ENCODE measurements around the gene ASRGL1.
"Not testable (repeated sequence)": the region's sequence is repeated elsewhere in the genome, so short reads cannot be mapped to it uniquely, and the experiment has no call there.

The ASRGL1 gene

DNA sequence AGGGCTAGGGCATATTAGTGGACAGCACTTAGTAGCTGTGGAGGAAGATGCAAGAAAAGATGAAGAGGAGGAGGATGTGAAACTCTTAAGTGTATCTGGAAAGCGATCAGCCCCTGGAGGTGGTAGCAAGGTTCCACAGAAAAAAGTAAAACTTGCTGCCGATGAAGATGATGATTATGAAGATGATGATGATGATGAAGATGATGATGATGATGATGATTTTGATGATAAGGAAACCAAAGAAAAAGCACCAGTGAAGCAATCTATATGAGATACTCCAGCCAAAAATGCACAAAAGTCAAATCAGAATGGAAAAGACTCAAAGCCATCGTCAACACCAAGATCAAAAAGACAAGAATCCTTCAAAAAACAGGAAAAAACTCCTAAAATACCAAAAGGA lies 6.0 kb upstream of the ASRGL1 start:
- H2BK120ac ChIP-seq (ENCODE audit: insufficient read depth, low read length, poor library complexity); H4K12ac ChIP-seq (ENCODE audit: low read depth, low read length); H4K8ac ChIP-seq (ENCODE audit: low read depth, low read length); H3K79me2 ChIP-seq (ENCODE audit: control insufficient read depth, insufficient read depth, low read length, poor library complexity); H2BK12ac ChIP-seq (ENCODE audit: low read length); H3K27ac ChIP-seq (ENCODE audit: low read depth, low read length); H3K9me3 ChIP-seq (ENCODE audit: insufficient read depth, low read depth, low read length); H3K27me3 ChIP-seq (ENCODE audit: insufficient read depth, low read length); H3K79me1 ChIP-seq (ENCODE audit: low read length); H3K9ac ChIP-seq (ENCODE audit: low read length); H3K14ac ChIP-seq (ENCODE audit: low read length); DNase-seq; H2AK5ac ChIP-seq (ENCODE audit: low read length); H4K91ac ChIP-seq (ENCODE audit: low read depth, low read length); H2AFZ ChIP-seq (ENCODE audit: insufficient read depth, low read length, poor library complexity); H2BK5ac ChIP-seq (ENCODE audit: low read depth, low read length, poor library complexity); H3K18ac ChIP-seq (ENCODE audit: low read length); H3K36me3 ChIP-seq (ENCODE audit: control insufficient read depth in 1 of 2, insufficient read depth in 2 of 2, low read length in 2 of 2); H3K4ac ChIP-seq (ENCODE audit: low read depth, low read length); H3K4me2 ChIP-seq (ENCODE audit: low read length); H3K4me1 ChIP-seq (ENCODE audit: control insufficient read depth in 1 of 2, insufficient read depth in 2 of 2, low read length in 2 of 2); H3K4me3 ChIP-seq (ENCODE audit: low read depth, low read length); H3K23ac ChIP-seq (ENCODE audit: low read length): not testable (repeated sequence)
- WGBS (ENCODE audit: extremely low coverage, insufficient coverage, insufficient read length), result 100% methylated on average over 1 of the region's 3 CpGs

DNA sequence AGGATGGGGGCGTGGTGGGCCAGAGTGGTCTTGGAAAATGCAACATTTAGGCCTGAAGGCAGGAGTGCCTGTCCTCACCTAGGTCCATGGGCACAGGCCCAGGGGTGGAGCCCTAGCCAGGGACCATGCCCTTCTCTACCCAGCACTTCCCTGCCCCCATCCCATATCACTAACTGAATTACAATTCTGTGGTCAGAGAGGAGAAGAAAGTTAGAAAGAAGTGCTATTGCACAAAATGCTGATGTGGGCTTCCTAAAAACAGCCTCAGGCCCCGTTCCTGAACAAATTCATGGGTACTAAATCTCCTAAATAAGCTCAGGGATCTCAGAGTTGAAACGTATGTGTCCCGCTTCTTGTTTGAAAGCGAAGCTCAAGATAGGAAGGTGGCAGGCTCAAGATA lies 3.5 kb upstream of the ASRGL1 start:
- Histone ChIP-seq H3K27ac (ENCODE audit: low read depth, low read length) (no peak overlapping the region), H3K36me3 (ENCODE audit: control insufficient read depth in 1 of 2, insufficient read depth in 2 of 2, low read length in 2 of 2) (no peaks in the 10 kb centered on the region), H2AK5ac (ENCODE audit: low read length) (no peak overlapping the region), H3K4ac (ENCODE audit: low read depth, low read length) (no peak overlapping the region), H2BK120ac (ENCODE audit: insufficient read depth, low read length, poor library complexity) (no peak overlapping the region), H3K23ac (ENCODE audit: low read length) (no peak overlapping the region), H4K12ac (ENCODE audit: low read depth, low read length) (no peak overlapping the region), H4K91ac (ENCODE audit: low read depth, low read length) (no peak overlapping the region), H2BK12ac (ENCODE audit: low read length) (no peak overlapping the region), H2AFZ (ENCODE audit: insufficient read depth, low read length, poor library complexity) (no peak overlapping the region), H3K9ac (ENCODE audit: low read length) (no peak overlapping the region), H3K4me3 (ENCODE audit: low read depth, low read length) (no peak overlapping the region), H2BK5ac (ENCODE audit: low read depth, low read length, poor library complexity) (no peak overlapping the region), H4K8ac (ENCODE audit: low read depth, low read length) (no peak overlapping the region), H3K79me1 (ENCODE audit: low read length) (no peaks in the 10 kb centered on the region), H3K14ac (ENCODE audit: low read length) (no peak overlapping the region), H3K27me3 (ENCODE audit: insufficient read depth, low read length) (peaks cover 5% of the 10 kb centered on the region), H3K4me2 (ENCODE audit: low read length) (no peak overlapping the region), H3K9me3 (ENCODE audit: insufficient read depth, low read depth, low read length) (no peaks in the 10 kb centered on the region), H3K4me1 (ENCODE audit: control insufficient read depth in 1 of 2, insufficient read depth in 2 of 2, low read length in 2 of 2) (peaks cover 0 to 5% of the 10 kb centered on the region in 2 experiments), H3K79me2 (ENCODE audit: control insufficient read depth, insufficient read depth, low read length, poor library complexity) (no peaks in the 10 kb centered on the region), H3K18ac (ENCODE audit: low read length) (no peak overlapping the region)
- no CpG with 5 or more reads among the region's 5 CpGs for WGBS (ENCODE audit: extremely low coverage, insufficient coverage, insufficient read length)
- no peak for DNase-seq

DNA sequence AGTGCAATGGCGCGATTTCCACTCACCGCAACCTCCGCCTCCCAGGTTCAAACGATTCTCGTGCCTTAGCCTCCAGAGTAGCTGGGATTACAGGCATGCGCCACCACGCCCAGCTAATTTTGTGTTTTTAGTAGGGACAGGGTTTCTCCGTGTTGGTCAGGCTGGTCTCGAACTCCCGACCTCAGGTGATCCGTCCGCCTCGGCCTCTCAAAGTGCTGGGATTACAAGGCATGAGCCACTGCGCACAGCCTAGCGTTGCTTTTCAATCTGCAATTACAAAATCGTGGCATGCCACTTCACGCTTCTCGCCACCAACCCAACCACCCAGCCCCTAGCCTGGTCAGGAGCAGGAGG lies 322 bp upstream of the ASRGL1 start:
- H3K9me3 ChIP-seq (ENCODE audit: insufficient read depth, low read depth, low read length); H4K91ac ChIP-seq (ENCODE audit: low read depth, low read length); H2AK5ac ChIP-seq (ENCODE audit: low read length); H3K4ac ChIP-seq (ENCODE audit: low read depth, low read length); H3K9ac ChIP-seq (ENCODE audit: low read length); H2BK120ac ChIP-seq (ENCODE audit: insufficient read depth, low read length, poor library complexity); H3K79me2 ChIP-seq (ENCODE audit: control insufficient read depth, insufficient read depth, low read length, poor library complexity); H3K18ac ChIP-seq (ENCODE audit: low read length); H3K27ac ChIP-seq (ENCODE audit: low read depth, low read length); H3K4me1 ChIP-seq (ENCODE audit: control insufficient read depth in 1 of 2, insufficient read depth in 2 of 2, low read length in 2 of 2); H3K36me3 ChIP-seq (ENCODE audit: control insufficient read depth in 1 of 2, insufficient read depth in 2 of 2, low read length in 2 of 2); H3K14ac ChIP-seq (ENCODE audit: low read length); DNase-seq; H4K12ac ChIP-seq (ENCODE audit: low read depth, low read length); H4K8ac ChIP-seq (ENCODE audit: low read depth, low read length); H2BK5ac ChIP-seq (ENCODE audit: low read depth, low read length, poor library complexity); H2BK12ac ChIP-seq (ENCODE audit: low read length); H3K23ac ChIP-seq (ENCODE audit: low read length); H3K79me1 ChIP-seq (ENCODE audit: low read length); H3K27me3 ChIP-seq (ENCODE audit: insufficient read depth, low read length): not testable (repeated sequence)
- peak overlapping the region; percentile 48 for H2AFZ ChIP-seq (ENCODE audit: insufficient read depth, low read length, poor library complexity)
- peak overlapping the region; percentile 98 for H3K4me2 ChIP-seq (ENCODE audit: low read length)
- WGBS (ENCODE audit: extremely low coverage, insufficient coverage, insufficient read length), result no CpG with 5 or more reads among the region's 19 CpGs
- peak overlapping the region; percentile 75 for H3K4me3 ChIP-seq (ENCODE audit: low read depth, low read length)

- Histone ChIP-seq H3K36me3 (ENCODE audit: control insufficient read depth in 1 of 2, insufficient read depth in 2 of 2, low read length in 2 of 2) (no peaks in the 10 kb centered on the region), H3K4me1 (ENCODE audit: control insufficient read depth in 1 of 2, insufficient read depth in 2 of 2, low read length in 2 of 2) (peaks cover 0 to 5% of the 10 kb centered on the region in 2 experiments), H3K9me3 (ENCODE audit: insufficient read depth, low read depth, low read length) (no peaks in the 10 kb centered on the region), H3K27ac (ENCODE audit: low read depth, low read length) (no peak overlapping the region), H3K4me2 (ENCODE audit: low read length) (peak overlapping the region; percentile 98), H4K12ac (ENCODE audit: low read depth, low read length) (no peak overlapping the region), H2BK5ac (ENCODE audit: low read depth, low read length, poor library complexity) (no peak overlapping the region), H4K8ac (ENCODE audit: low read depth, low read length) (no peak overlapping the region), H4K91ac (ENCODE audit: low read depth, low read length) (no peak overlapping the region), H3K14ac (ENCODE audit: low read length) (no peak overlapping the region), H2AK5ac (ENCODE audit: low read length) (no peak overlapping the region), H3K4ac (ENCODE audit: low read depth, low read length) (no peak overlapping the region), H2BK120ac (ENCODE audit: insufficient read depth, low read length, poor library complexity) (no peak overlapping the region), H2AFZ (ENCODE audit: insufficient read depth, low read length, poor library complexity) (no peak overlapping the region), H3K18ac (ENCODE audit: low read length) (no peak overlapping the region), H3K4me3 (ENCODE audit: low read depth, low read length) (no peak overlapping the region), H3K9ac (ENCODE audit: low read length) (no peak overlapping the region), H3K27me3 (ENCODE audit: insufficient read depth, low read length) (peaks cover 5% of the 10 kb centered on the region), H2BK12ac (ENCODE audit: low read length) (no peak overlapping the region), H3K79me2 (ENCODE audit: control insufficient read depth, insufficient read depth, low read length, poor library complexity) (no peaks in the 10 kb centered on the region), H3K79me1 (ENCODE audit: low read length) (no peaks in the 10 kb centered on the region), H3K23ac (ENCODE audit: low read length) (no peak overlapping the region)
- DNase-seq, result no peak
- no CpG with 5 or more reads among the region's 1 CpG for WGBS (ENCODE audit: extremely low coverage, insufficient coverage, insufficient read length)
Measured at GRCh38 chr11:62338218-62338617, 970 bp downstream of the ASRGL1 start.

Data from trophoblast cell (in vitro differentiated cells and primary cell).